Measurements from ENCODE around the gene YBX1.

YBX1 gene

GRCh38 chr1:42742141-42742540 lies 59.9 kb downstream of the YBX1 start:
- no peak overlapping the region for H3K9ac ChIP-seq (ENCODE audit: low read length)
- WGBS, result 94% methylated on average over 8 of the region's 8 CpGs
- no peaks in the 10 kb centered on the region for H3K79me1 ChIP-seq (replicated peaks; ENCODE audit: low read length, poor library complexity, severe bottlenecking)
- H2BK12ac ChIP-seq (ENCODE audit: low read length in 2 of 2), result no peak overlapping the region
- H3K14ac ChIP-seq (ENCODE audit: low read length in 2 of 2), result no peak overlapping the region
- H4K8ac ChIP-seq (ENCODE audit: low read length), result no peak overlapping the region
- H3K4ac ChIP-seq (ENCODE audit: low read depth in 1 of 2, low read length in 2 of 2), result no peak overlapping the region
- H2AK5ac ChIP-seq (ENCODE audit: low read length, severe bottlenecking), result no peak overlapping the region
- H4K91ac ChIP-seq (ENCODE audit: low read length), result no peak overlapping the region
- no peak for DNase-seq
- no peak overlapping the region for H3K4me2 ChIP-seq (ENCODE audit: low read length, poor library complexity, severe bottlenecking)
- no peaks in the 10 kb centered on the region for H3K27me3 ChIP-seq (ENCODE audit: control insufficient read depth in 1 of 2, insufficient read depth in 1 of 2, low read length in 2 of 2)
- H3K9me3 ChIP-seq (ENCODE audit: control insufficient read depth, low read length), result no peaks in the 10 kb centered on the region
- no peak overlapping the region for H3K27ac ChIP-seq (ENCODE audit: low read length, poor library complexity, severe bottlenecking)
- no peak overlapping the region for H2BK15ac ChIP-seq (ENCODE audit: low read depth, poor library complexity, severe bottlenecking)
- no peak overlapping the region for H2BK5ac ChIP-seq (ENCODE audit: low read depth, low read length, poor library complexity, severe bottlenecking)
- no peaks in the 10 kb centered on the region for H3K4me1 ChIP-seq (ENCODE audit: control insufficient read depth, insufficient read depth, low read depth, low read length)
- H2BK120ac ChIP-seq (ENCODE audit: low read depth, low read length), result no peak overlapping the region
- no peak overlapping the region for H2AFZ ChIP-seq (ENCODE audit: low read depth, low read length)
- H3K36me3 ChIP-seq (ENCODE audit: control insufficient read depth in 1 of 2, insufficient read depth in 2 of 2, low read depth in 1 of 2, low read length in 2 of 2), result peaks cover 20% of the 10 kb centered on the region in 2 experiments
- no peak overlapping the region for H3K23ac ChIP-seq (ENCODE audit: low read length in 2 of 2)
- no peak overlapping the region for H3K18ac ChIP-seq (ENCODE audit: low read depth in 1 of 2, low read length in 2 of 2)
- H3K4me3 ChIP-seq (ENCODE audit: insufficient read depth in 1 of 2, low read depth in 1 of 2, low read length in 2 of 2), result no peak overlapping the region

GRCh38 chr1:42742617-42743316 lies 60.5 kb downstream of the YBX1 start:
- H3K9ac ChIP-seq (ENCODE audit: low read length), result no peak overlapping the region
- H4K91ac ChIP-seq (ENCODE audit: low read length), result no peak overlapping the region
- no peak overlapping the region for H3K23ac ChIP-seq (ENCODE audit: low read length in 2 of 2)
- no peak overlapping the region for H2BK5ac ChIP-seq (ENCODE audit: low read depth, low read length, poor library complexity, severe bottlenecking)
- H4K8ac ChIP-seq (ENCODE audit: low read length), result no peak overlapping the region
- H3K4me3 ChIP-seq (ENCODE audit: insufficient read depth in 1 of 2, low read depth in 1 of 2, low read length in 2 of 2), result no peak overlapping the region
- no peak overlapping the region for H3K14ac ChIP-seq (ENCODE audit: low read length in 2 of 2)
- no peaks in the 10 kb centered on the region for H3K9me3 ChIP-seq (ENCODE audit: control insufficient read depth, low read length)
- H3K4me1 ChIP-seq (ENCODE audit: control insufficient read depth, insufficient read depth, low read depth, low read length), result no peaks in the 10 kb centered on the region
- H2BK15ac ChIP-seq (ENCODE audit: low read depth, poor library complexity, severe bottlenecking), result no peak overlapping the region
- no peak overlapping the region for H2BK12ac ChIP-seq (ENCODE audit: low read length in 2 of 2)
- no peak overlapping the region for H3K4me2 ChIP-seq (ENCODE audit: low read length, poor library complexity, severe bottlenecking)
- H2AFZ ChIP-seq (ENCODE audit: low read depth, low read length), result no peak overlapping the region
- H2BK120ac ChIP-seq (ENCODE audit: low read depth, low read length), result no peak overlapping the region
- H3K27ac ChIP-seq (ENCODE audit: low read length, poor library complexity, severe bottlenecking), result no peak overlapping the region
- H3K18ac ChIP-seq (ENCODE audit: low read depth in 1 of 2, low read length in 2 of 2), result no peak overlapping the region
- WGBS, result 91% methylated on average over 9 of the region's 9 CpGs
- no peak overlapping the region for H3K4ac ChIP-seq (ENCODE audit: low read depth in 1 of 2, low read length in 2 of 2)
- DNase-seq, result no peak
- H3K79me1 ChIP-seq (replicated peaks; ENCODE audit: low read length, poor library complexity, severe bottlenecking), result no peaks in the 10 kb centered on the region
- H2AK5ac ChIP-seq (ENCODE audit: low read length, severe bottlenecking), result no peak overlapping the region
- no peaks in the 10 kb centered on the region for H3K27me3 ChIP-seq (ENCODE audit: control insufficient read depth in 1 of 2, insufficient read depth in 1 of 2, low read length in 2 of 2)
- peaks cover 26% of the 10 kb centered on the region in 2 experiments for H3K36me3 ChIP-seq (ENCODE audit: control insufficient read depth in 1 of 2, insufficient read depth in 2 of 2, low read depth in 1 of 2, low read length in 2 of 2)

- DNase-seq, result no peak
- no peak overlapping the region for H3K23ac ChIP-seq (ENCODE audit: low read length in 2 of 2)
- no peak overlapping the region for H2AK5ac ChIP-seq (ENCODE audit: low read length, severe bottlenecking)
- no peak overlapping the region for H2BK120ac ChIP-seq (ENCODE audit: low read depth, low read length)
- H2BK15ac ChIP-seq (ENCODE audit: low read depth, poor library complexity, severe bottlenecking), result no peak overlapping the region
- H3K27me3 ChIP-seq (ENCODE audit: control insufficient read depth in 1 of 2, insufficient read depth in 1 of 2, low read length in 2 of 2), result no peaks in the 10 kb centered on the region
- H3K4me2 ChIP-seq (ENCODE audit: low read length, poor library complexity, severe bottlenecking), result no peak overlapping the region
- H4K8ac ChIP-seq (ENCODE audit: low read length), result no peak overlapping the region
- H3K14ac ChIP-seq (ENCODE audit: low read length in 2 of 2), result no peak overlapping the region
- no peak overlapping the region for H4K91ac ChIP-seq (ENCODE audit: low read length)
- no peak overlapping the region for H3K4ac ChIP-seq (ENCODE audit: low read depth in 1 of 2, low read length in 2 of 2)
- no peaks in the 10 kb centered on the region for H3K4me1 ChIP-seq (ENCODE audit: control insufficient read depth, insufficient read depth, low read depth, low read length)
- H2AFZ ChIP-seq (ENCODE audit: low read depth, low read length), result no peak overlapping the region
- H3K9ac ChIP-seq (ENCODE audit: low read length), result no peak overlapping the region
- H3K27ac ChIP-seq (ENCODE audit: low read length, poor library complexity, severe bottlenecking), result no peak overlapping the region
- H3K36me3 ChIP-seq (ENCODE audit: control insufficient read depth in 1 of 2, insufficient read depth in 2 of 2, low read depth in 1 of 2, low read length in 2 of 2), result peaks cover 34% of the 10 kb centered on the region in 2 experiments
- H3K79me1 ChIP-seq (replicated peaks; ENCODE audit: low read length, poor library complexity, severe bottlenecking), result no peaks in the 10 kb centered on the region
- no peaks in the 10 kb centered on the region for H3K9me3 ChIP-seq (ENCODE audit: control insufficient read depth, low read length)
- no peak overlapping the region for H2BK12ac ChIP-seq (ENCODE audit: low read length in 2 of 2)
- no peak overlapping the region for H3K4me3 ChIP-seq (ENCODE audit: insufficient read depth in 1 of 2, low read depth in 1 of 2, low read length in 2 of 2)
- no peak overlapping the region for H2BK5ac ChIP-seq (ENCODE audit: low read depth, low read length, poor library complexity, severe bottlenecking)
- H3K18ac ChIP-seq (ENCODE audit: low read depth in 1 of 2, low read length in 2 of 2), result no peak overlapping the region
- WGBS, result 90% methylated on average over 20 of the region's 21 CpGs
These were observed 61.3 kb downstream of the YBX1 start for GRCh38 chr1:42743317-42744147.

- H3K9me3 ChIP-seq (ENCODE audit: control insufficient read depth, low read length), result no peaks in the 10 kb centered on the region
- H3K23ac ChIP-seq (ENCODE audit: low read length in 2 of 2), result no peak overlapping the region
- H3K14ac ChIP-seq (ENCODE audit: low read length in 2 of 2), result no peak overlapping the region
- H3K4ac ChIP-seq (ENCODE audit: low read depth in 1 of 2, low read length in 2 of 2), result no peak overlapping the region
- H2BK120ac ChIP-seq (ENCODE audit: low read depth, low read length), result no peak overlapping the region
- no peak overlapping the region for H3K4me2 ChIP-seq (ENCODE audit: low read length, poor library complexity, severe bottlenecking)
- H2AFZ ChIP-seq (ENCODE audit: low read depth, low read length), result no peak overlapping the region
- no peaks in the 10 kb centered on the region for H3K4me1 ChIP-seq (ENCODE audit: control insufficient read depth, insufficient read depth, low read depth, low read length)
- no peak overlapping the region for H4K8ac ChIP-seq (ENCODE audit: low read length)
- no peak overlapping the region for H3K18ac ChIP-seq (ENCODE audit: low read depth in 1 of 2, low read length in 2 of 2)
- H2AK5ac ChIP-seq (ENCODE audit: low read length, severe bottlenecking), result no peak overlapping the region
- no peak overlapping the region for H3K27ac ChIP-seq (ENCODE audit: low read length, poor library complexity, severe bottlenecking)
- H2BK5ac ChIP-seq (ENCODE audit: low read depth, low read length, poor library complexity, severe bottlenecking), result no peak overlapping the region
- peak; percentile 11 for DNase-seq
- no peak overlapping the region for H3K4me3 ChIP-seq (ENCODE audit: insufficient read depth in 1 of 2, low read depth in 1 of 2, low read length in 2 of 2)
- H2BK12ac ChIP-seq (ENCODE audit: low read length in 2 of 2), result no peak overlapping the region
- no peak overlapping the region for H2BK15ac ChIP-seq (ENCODE audit: low read depth, poor library complexity, severe bottlenecking)
- H4K91ac ChIP-seq (ENCODE audit: low read length), result no peak overlapping the region
- H3K79me1 ChIP-seq (replicated peaks; ENCODE audit: low read length, poor library complexity, severe bottlenecking), result peaks cover under 1% of the 10 kb centered on the region
- peaks cover 39% of the 10 kb centered on the region in 2 experiments for H3K36me3 ChIP-seq (ENCODE audit: control insufficient read depth in 1 of 2, insufficient read depth in 2 of 2, low read depth in 1 of 2, low read length in 2 of 2)
- no peaks in the 10 kb centered on the region for H3K27me3 ChIP-seq (ENCODE audit: control insufficient read depth in 1 of 2, insufficient read depth in 1 of 2, low read length in 2 of 2)
- no peak overlapping the region for H3K9ac ChIP-seq (ENCODE audit: low read length)
- WGBS, result 98% methylated on average over 9 of the region's 9 CpGs
These were observed 61.9 kb downstream of the YBX1 start for GRCh38 chr1:42744148-42744413.
